VCaP (cell line): ENCODE data around the gene GJB3.

Experiments used
- H3K27ac ChIP-seq: fragments of 450-650 bp; 2 replicates; pipeline ENCODE4 v1.5.1; 2017
- TF ChIP-seq, protein P1 (sequence below): fragments of 450-650 bp; conservative IDR thresholded peaks from 2 replicates; pipeline ENCODE4 v1.5.1; 2017; ENCODE audit warnings: mild to moderate bottlenecking, moderate library complexity

Gene GJB3

GRCh38 chr1:34780528-34780927, 486 bp upstream of the GJB3 start:
- TF ChIP-seq, protein P1, sequence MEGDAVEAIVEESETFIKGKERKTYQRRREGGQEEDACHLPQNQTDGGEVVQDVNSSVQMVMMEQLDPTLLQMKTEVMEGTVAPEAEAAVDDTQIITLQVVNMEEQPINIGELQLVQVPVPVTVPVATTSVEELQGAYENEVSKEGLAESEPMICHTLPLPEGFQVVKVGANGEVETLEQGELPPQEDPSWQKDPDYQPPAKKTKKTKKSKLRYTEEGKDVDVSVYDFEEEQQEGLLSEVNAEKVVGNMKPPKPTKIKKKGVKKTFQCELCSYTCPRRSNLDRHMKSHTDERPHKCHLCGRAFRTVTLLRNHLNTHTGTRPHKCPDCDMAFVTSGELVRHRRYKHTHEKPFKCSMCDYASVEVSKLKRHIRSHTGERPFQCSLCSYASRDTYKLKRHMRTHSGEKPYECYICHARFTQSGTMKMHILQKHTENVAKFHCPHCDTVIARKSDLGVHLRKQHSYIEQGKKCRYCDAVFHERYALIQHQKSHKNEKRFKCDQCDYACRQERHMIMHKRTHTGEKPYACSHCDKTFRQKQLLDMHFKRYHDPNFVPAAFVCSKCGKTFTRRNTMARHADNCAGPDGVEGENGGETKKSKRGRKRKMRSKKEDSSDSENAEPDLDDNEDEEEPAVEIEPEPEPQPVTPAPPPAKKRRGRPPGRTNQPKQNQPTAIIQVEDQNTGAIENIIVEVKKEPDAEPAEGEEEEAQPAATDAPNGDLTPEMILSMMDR = no peak
- H3K27ac ChIP-seq = no peak overlapping the region

GRCh38 chr1:34781844-34782391, 904 bp downstream of the GJB3 start:
- peak overlapping the region; percentile 56; the same call in 1 of the 2 replicates for H3K27ac ChIP-seq
- TF ChIP-seq, protein P1 = 0 out of 2 replicates have a peak, but pooled peaks have one; percentile 15

DNA sequence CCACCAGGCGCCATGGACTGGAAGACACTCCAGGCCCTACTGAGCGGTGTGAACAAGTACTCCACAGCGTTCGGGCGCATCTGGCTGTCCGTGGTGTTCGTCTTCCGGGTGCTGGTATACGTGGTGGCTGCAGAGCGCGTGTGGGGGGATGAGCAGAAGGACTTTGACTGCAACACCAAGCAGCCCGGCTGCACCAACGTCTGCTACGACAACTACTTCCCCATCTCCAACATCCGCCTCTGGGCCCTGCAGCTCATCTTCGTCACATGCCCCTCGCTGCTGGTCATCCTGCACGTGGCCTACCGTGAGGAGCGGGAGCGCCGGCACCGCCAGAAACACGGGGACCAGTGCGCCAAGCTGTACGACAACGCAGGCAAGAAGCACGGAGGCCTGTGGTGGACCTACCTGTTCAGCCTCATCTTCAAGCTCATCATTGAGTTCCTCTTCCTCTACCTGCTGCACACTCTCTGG, 3.8 kb downstream of the GJB3 start:
- H3K27ac ChIP-seq = no peak overlapping the region
- TF ChIP-seq, protein P1 = no peak

- TF ChIP-seq, protein P1 = no peak
- no peak overlapping the region for H3K27ac ChIP-seq
Measured at GRCh38 chr1:34785231-34785874, 4.3 kb downstream of the GJB3 start.

DNA sequence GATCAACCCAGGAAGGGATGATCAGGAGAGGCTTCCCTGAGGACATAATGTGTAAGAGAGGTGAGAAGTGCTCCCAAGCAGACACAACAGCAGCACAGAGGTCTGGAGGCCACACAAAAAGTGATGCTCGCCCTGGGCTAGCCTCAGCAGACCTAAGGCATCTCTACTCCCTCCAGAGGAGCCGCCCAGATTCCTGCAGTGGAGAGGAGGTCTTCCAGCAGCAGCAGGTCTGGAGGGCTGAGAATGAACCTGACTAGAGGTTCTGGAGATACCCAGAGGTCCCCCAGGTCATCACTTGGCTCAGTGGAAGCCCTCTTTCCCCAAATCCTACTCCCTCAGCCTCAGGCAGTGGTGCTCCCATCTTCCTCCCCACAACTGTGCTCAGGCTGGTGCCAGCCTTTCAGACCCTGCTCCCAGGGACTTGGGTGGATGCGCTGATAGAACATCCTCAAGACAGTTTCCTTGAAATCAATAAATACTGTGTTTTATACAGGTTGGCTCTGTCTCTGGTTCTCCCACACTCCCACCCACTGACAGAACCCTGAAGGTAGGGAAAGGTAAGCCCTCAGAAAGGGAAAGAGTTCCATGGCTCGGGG, 5.0 kb downstream of the GJB3 start:
- no peak overlapping the region for H3K27ac ChIP-seq
- TF ChIP-seq, protein P1 = no peak

GRCh38 chr1:34786521-34787325, 5.7 kb downstream of the GJB3 start:
- H3K27ac ChIP-seq = peak overlapping the region; percentile 42
- TF ChIP-seq, protein P1 = peak; percentile 92
